Neural cell (in vitro differentiated cells): Measurements from ENCODE around the gene ATXN7L1. TPM values are rescaled to one million over a fixed set of nuclear protein-coding genes. Genes with fewer than 3 reads are reported as not detected.

ENCODE experiments used
- H2AFZ ChIP-seq: fragments of 200-600, 300-800 bp; sonication (generic), shearing (Covaris generic); 2 replicates; pipeline ENCODE4 v1.6.0; 2014; ENCODE audit warnings: low read depth, mild to moderate bottlenecking, antibody characterized with exemption, low read length, moderate library complexity
- H3F3A ChIP-seq: fragments of 200-600 bp; shearing (Covaris generic); 2 replicates; pipeline ENCODE4 v1.6.1; 2016; ENCODE audit warnings: mild to moderate bottlenecking, moderate library complexity, mixed read lengths, antibody characterized with exemption, low read length; ENCODE audit not compliant: insufficient read depth, poor library complexity, severe bottlenecking
- H3K27ac ChIP-seq: fragments of 200-600, 300-800 bp; sonication (generic), shearing (Covaris generic); 2 replicates; pipeline ENCODE4 v1.5.1; 2014; ENCODE audit warnings: mild to moderate bottlenecking, low read length, moderate library complexity
- H3K27me3 ChIP-seq: fragments of 300-800, 200-600 bp; sonication (generic), shearing (Covaris generic); 2 replicates; pipeline ENCODE4 v1.6.0; 2014; ENCODE audit warnings: mild to moderate bottlenecking, low read depth, low read length, moderate library complexity; ENCODE audit not compliant: insufficient read depth
- H3K36me3 ChIP-seq: fragments of 300-800, 200-600 bp; sonication (generic), shearing (Covaris generic); 2 replicates; pipeline ENCODE4 v1.5.1; 2014; ENCODE audit warnings: mild to moderate bottlenecking, antibody characterized with exemption, low read length, moderate library complexity; ENCODE audit not compliant: insufficient read depth
- H3K4me2 ChIP-seq: fragments of 300-800, 200-600 bp; sonication (generic), shearing (Covaris generic); 2 replicates; pipeline ENCODE4 v1.6.0; 2014; ENCODE audit warnings: mild to moderate bottlenecking, low read length
- H3K4me3 ChIP-seq: fragments of 300-800, 200-600 bp; sonication (generic), shearing (Covaris generic); 2 replicates; pipeline ENCODE4 v1.5.1; 2014; ENCODE audit warnings: mild to moderate bottlenecking, low read length, moderate library complexity
- H3K79me2 ChIP-seq: fragments of 200-600 bp; shearing (Covaris generic); replicated peaks from 2 replicates; pipeline ENCODE4 v1.6.0; 2014; ENCODE audit warnings: mild to moderate bottlenecking, low read length, moderate library complexity; ENCODE audit not compliant: insufficient read depth
- H3K9ac ChIP-seq: fragments of 300-800, 200-600 bp; sonication (generic), shearing (Covaris generic); 2 replicates; pipeline ENCODE4 v1.6.1; 2016; ENCODE audit warnings: mild to moderate bottlenecking, low read length, mixed read lengths
- H3K9me2 ChIP-seq: fragments of 200-600 bp; shearing (Covaris generic); 2 replicates; pipeline ENCODE4 v1.6.1; 2016; ENCODE audit warnings: mild to moderate bottlenecking, low read length, mixed read lengths; ENCODE audit not compliant: insufficient read depth
- H3K9me3 ChIP-seq: fragments of 200-600, 300-800 bp; sonication (generic), shearing (Covaris generic); 2 replicates; pipeline ENCODE4 v1.6.1; 2016; ENCODE audit warnings: mild to moderate bottlenecking, mixed run types, low read length, moderate library complexity, mixed read lengths
- H4K20me1 ChIP-seq: fragments of 200-600 bp; shearing (Covaris generic); 2 replicates; pipeline ENCODE4 v1.6.1; 2016; ENCODE audit warnings: mild to moderate bottlenecking, mixed run types; ENCODE audit not compliant: insufficient read depth
- EP300 ChIP-seq: fragments of 450-650 bp; conservative IDR thresholded peaks from 2 replicates; pipeline ENCODE4 v1.6.1; 2014; ENCODE audit warnings: antibody characterized with exemption, mild to moderate bottlenecking, moderate library complexity; ENCODE audit not compliant: poor library complexity, severe bottlenecking
- EZH2 ChIP-seq: fragments of 200-600, 300-800 bp; shearing (Covaris generic), sonication (generic); IDR thresholded peaks from 2 replicates; pipeline ENCODE4 v1.6.1; 2014; ENCODE audit warnings: antibody characterized with exemption, low read length, borderline replicate concordance, mild to moderate bottlenecking; ENCODE audit not compliant: insufficient read depth, poor library complexity, severe bottlenecking
- MXI1 ChIP-seq: fragments of 450-650 bp; conservative IDR thresholded peaks from 2 replicates; pipeline ENCODE4 v1.6.1; 2014; ENCODE audit warnings: antibody characterized with exemption, mild to moderate bottlenecking; ENCODE audit not compliant: poor library complexity, severe bottlenecking
- POLR2AphosphoS5 ChIP-seq: IDR thresholded peaks from 2 replicates; pipeline ENCODE4 v1.6.1; 2012
- RAD21 ChIP-seq: fragments of 450-650 bp; conservative IDR thresholded peaks from 2 replicates; pipeline ENCODE4 v1.6.1; 2014; ENCODE audit warnings: antibody characterized with exemption, mild to moderate bottlenecking, moderate library complexity
- REST ChIP-seq: IDR thresholded peaks from 2 replicates; pipeline ENCODE4 v1.6.1; 2012; ENCODE audit warnings: borderline replicate concordance
- SMC3 ChIP-seq: fragments of 450-650 bp; conservative IDR thresholded peaks from 2 replicates; pipeline ENCODE4 v1.6.1; 2014; ENCODE audit warnings: antibody characterized with exemption, mild to moderate bottlenecking, moderate library complexity; ENCODE audit not compliant: poor library complexity
- TAF1 ChIP-seq: IDR thresholded peaks from 2 replicates; pipeline ENCODE4 v1.6.1; 2012; ENCODE audit warnings: low read depth
- polyA plus RNA-seq: library from polyadenylated mRNA; depleted of rRNA; stranded (reverse); fragments of >200 nt; gene quantifications from 2 replicates; pipeline ENCODE4 v1.2.3, GENCODE V29; 2014
- TF ChIP-seq, protein P1 (sequence below): fragments of 450-650 bp; IDR thresholded peaks from 2 replicates; pipeline ENCODE4 v1.5.1; 2014; ENCODE audit warnings: antibody characterized with exemption, mild to moderate bottlenecking, moderate library complexity; ENCODE audit not compliant: poor library complexity, severe bottlenecking

Gene ATXN7L1
- polyA plus RNA-seq, 1 donor from 2014 or later: 4.3 TPM

DNA sequence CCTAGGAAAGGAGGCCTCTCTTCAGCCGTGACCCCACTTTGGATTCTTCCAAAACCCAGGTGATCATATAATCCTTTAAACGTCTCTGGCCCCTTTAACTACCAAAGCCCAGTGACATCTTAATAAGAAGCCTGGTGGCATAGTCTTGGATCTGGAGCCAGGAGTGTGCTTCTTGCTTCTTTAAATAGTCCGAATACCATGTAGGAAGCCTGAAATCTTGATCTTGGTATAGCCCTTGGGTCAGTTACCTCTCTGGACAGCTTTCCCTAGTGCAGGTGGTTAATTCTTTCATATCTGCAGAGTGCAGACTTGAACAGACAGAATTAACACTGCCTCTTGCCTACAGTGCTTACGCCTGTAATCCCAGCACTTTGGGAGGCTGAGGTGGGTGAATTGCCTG is 156.5 kb downstream of the ATXN7L1 start:
- no peaks in the 10 kb centered on the region for H4K20me1 ChIP-seq
- no peaks in the 10 kb centered on the region for H3F3A ChIP-seq
- H3K4me2 ChIP-seq: no peak overlapping the region

GRCh38 chr7:105719395-105719794 is 157.0 kb downstream of the ATXN7L1 start:
- no peak overlapping the region for H3K27ac ChIP-seq
- no peaks in the 10 kb centered on the region for H3F3A ChIP-seq
- TF ChIP-seq SMC3 (no peak), EZH2 (no peak), TAF1 (no peak), EP300 (no peak), MXI1 (no peak), RAD21 (no peak), POLR2AphosphoS5 (no peak)
- TF ChIP-seq, protein P1, sequence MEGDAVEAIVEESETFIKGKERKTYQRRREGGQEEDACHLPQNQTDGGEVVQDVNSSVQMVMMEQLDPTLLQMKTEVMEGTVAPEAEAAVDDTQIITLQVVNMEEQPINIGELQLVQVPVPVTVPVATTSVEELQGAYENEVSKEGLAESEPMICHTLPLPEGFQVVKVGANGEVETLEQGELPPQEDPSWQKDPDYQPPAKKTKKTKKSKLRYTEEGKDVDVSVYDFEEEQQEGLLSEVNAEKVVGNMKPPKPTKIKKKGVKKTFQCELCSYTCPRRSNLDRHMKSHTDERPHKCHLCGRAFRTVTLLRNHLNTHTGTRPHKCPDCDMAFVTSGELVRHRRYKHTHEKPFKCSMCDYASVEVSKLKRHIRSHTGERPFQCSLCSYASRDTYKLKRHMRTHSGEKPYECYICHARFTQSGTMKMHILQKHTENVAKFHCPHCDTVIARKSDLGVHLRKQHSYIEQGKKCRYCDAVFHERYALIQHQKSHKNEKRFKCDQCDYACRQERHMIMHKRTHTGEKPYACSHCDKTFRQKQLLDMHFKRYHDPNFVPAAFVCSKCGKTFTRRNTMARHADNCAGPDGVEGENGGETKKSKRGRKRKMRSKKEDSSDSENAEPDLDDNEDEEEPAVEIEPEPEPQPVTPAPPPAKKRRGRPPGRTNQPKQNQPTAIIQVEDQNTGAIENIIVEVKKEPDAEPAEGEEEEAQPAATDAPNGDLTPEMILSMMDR: no peak

More for the DNA sequence above, 156.5 kb downstream of the ATXN7L1 start:
- Histone ChIP-seq H3K36me3 (no peaks in the 10 kb centered on the region), H3K9me2 (no peaks in the 10 kb centered on the region), H3K27me3 (no peaks in the 10 kb centered on the region), H3K27ac (no peak overlapping the region), H3K4me3 (no peak overlapping the region), H2AFZ (no peak overlapping the region), H3K9me3 (no peaks in the 10 kb centered on the region), H3K9ac (no peak overlapping the region), H3K79me2 (no peaks in the 10 kb centered on the region)
- no peak for TF ChIP-seq POLR2AphosphoS5
- no peak for TF ChIP-seq SMC3
- TF ChIP-seq, protein P1: no peak
- no peak for TF ChIP-seq EZH2
- no peak for TF ChIP-seq REST
- no peak for TF ChIP-seq MXI1
- no peak for TF ChIP-seq RAD21
- no peak for TF ChIP-seq EP300
- no peak for TF ChIP-seq TAF1

More at GRCh38 chr7:105719395-105719794, 157.0 kb downstream of the ATXN7L1 start:
- Histone ChIP-seq H3K4me2 (no peak overlapping the region), H3K4me3 (no peak overlapping the region), H4K20me1 (no peaks in the 10 kb centered on the region), H2AFZ (no peak overlapping the region), H3K9me3 (no peaks in the 10 kb centered on the region), H3K36me3 (no peaks in the 10 kb centered on the region), H3K79me2 (no peaks in the 10 kb centered on the region), H3K9ac (no peak overlapping the region), H3K27me3 (no peaks in the 10 kb centered on the region), H3K9me2 (no peaks in the 10 kb centered on the region)
